GM12878 (cell line): ENCODE results near the gene ZNF215. TPM values are rescaled to one million over a fixed set of nuclear protein-coding genes. Genes with fewer than 3 reads are reported as not detected.

Experiments
- ATAC-seq: fragments of 200-7000 bp; cut with Tn5 transposase; 3 replicates; pipeline ENCODE4 v1.9.1; 2020; ENCODE audit warnings: mild to moderate bottlenecking, moderate library complexity
- BruUV-seq: library from RNA; stranded (reverse); fragments of 400-500 nt; replicated peaks from 2 replicates; lab custom pipeline; 2021; lab: Mats Ljungman, UMichigan
- CTCF ChIA-PET: fragments of 300-600 bp; sonication (Branson Sonifier 250); formaldehyde crosslinking; extraction: SDS; loops from one replicate; lab custom pipeline; 2021; ENCODE audit warnings: inconsistent platforms; lab: Yijun Ruan, JAX
- POLR2A ChIA-PET: fragments of 350-600 bp; formaldehyde crosslinking; extraction: SDS; loops from one replicate; lab custom pipeline; 2021; ENCODE audit warnings: inconsistent platforms; lab: Charles Lee
- RAD21 ChIA-PET: fragments of 300-600 bp; sonication (Branson Sonifier 250); formaldehyde crosslinking; loops from one replicate; lab custom pipeline; 2023; ENCODE audit warnings: antibody characterized with exemption; ENCODE audit not compliant: unreplicated experiment; lab: Charles Lee
- SMC1A ChIA-PET: fragments of 300-600 bp; sonication (Branson Sonifier 250); formaldehyde crosslinking; loops from one replicate; lab custom pipeline; 2023; ENCODE audit not compliant: unreplicated experiment, uncharacterized antibody; lab: Charles Lee
- DNase-seq: peaks from one replicate; pipeline ENCODE4 v3.0.0-alpha.2; 2011; ENCODE audit warnings: low read depth, low spot score
- FAIRE-seq: peaks from 3 replicates; lab custom pipeline; 2011; peaks lifted over from hg19 to GRCh38; lab: Jason Lieb, UNC
- H2AFZ ChIP-seq: 2 replicates; pipeline ENCODE4 v1.6.0; 2011; ENCODE audit warnings: low read depth, low read length, control low read depth; ENCODE audit not compliant: control insufficient read depth
- H3K27ac ChIP-seq: 2 replicates; pipeline ENCODE4 v1.5.1; 2011; ENCODE audit warnings: control low read depth; ENCODE audit not compliant: control insufficient read depth, insufficient read depth
- H3K27me3 ChIP-seq, 2 experiments: replicated peaks in 1 of 2; 2 replicates each; pipeline versions ENCODE4 v1.6.0 to v1.6.1; 2011; ENCODE audit warnings: low read length in 1 of 2; ENCODE audit not compliant: control insufficient read depth in 2 of 2, insufficient read depth in 2 of 2
- H3K36me3 ChIP-seq, 2 experiments: 2 replicates each; pipeline ENCODE4 v1.5.1; 2011; ENCODE audit warnings: low read length in 1 of 2; ENCODE audit not compliant: control insufficient read depth in 2 of 2, insufficient read depth in 2 of 2
- H3K4me1 ChIP-seq: 2 replicates; pipeline ENCODE4 v1.6.1; 2011; ENCODE audit warnings: mild to moderate bottlenecking, low read length, moderate library complexity, mixed read lengths; ENCODE audit not compliant: control insufficient read depth, insufficient read depth
- H3K4me2 ChIP-seq: 2 replicates; pipeline ENCODE4 v1.6.0; 2011; ENCODE audit warnings: control low read depth; ENCODE audit not compliant: control insufficient read depth, insufficient read depth
- H3K4me3 ChIP-seq: fragments of 200-600 bp; sonication (generic); 2 replicates; pipeline ENCODE4 v1.5.1; 2016
- H3K79me2 ChIP-seq: 2 replicates; pipeline ENCODE4 v1.6.0; 2011; ENCODE audit warnings: low read length; ENCODE audit not compliant: control insufficient read depth, insufficient read depth
- H3K9ac ChIP-seq: 2 replicates; pipeline ENCODE4 v1.8.0; 2011; ENCODE audit warnings: low read length, control low read depth, mixed read lengths; ENCODE audit not compliant: control insufficient read depth, insufficient read depth
- H3K9me3 ChIP-seq: replicated peaks from 3 replicates; pipeline ENCODE4 v1.5.1; 2011; ENCODE audit warnings: mild to moderate bottlenecking, low read length; ENCODE audit not compliant: control insufficient read depth, insufficient read depth
- H4K20me1 ChIP-seq: 2 replicates; pipeline ENCODE4 v1.6.0; 2011; ENCODE audit not compliant: control insufficient read depth, insufficient read depth
- BACH1 ChIP-seq: fragments of 450-650 bp; IDR thresholded peaks from 2 replicates; pipeline ENCODE4 v1.6.1; 2017; ENCODE audit warnings: mild to moderate bottlenecking, borderline replicate concordance
- CBFB ChIP-seq: IDR thresholded peaks from 2 replicates; pipeline ENCODE4 v1.6.1; 2016; ENCODE audit warnings: antibody characterized with exemption, low read depth
- DPF2 ChIP-seq: fragments of 450-650 bp; IDR thresholded peaks from 2 replicates; pipeline ENCODE4 v1.6.1; 2017; ENCODE audit warnings: mild to moderate bottlenecking
- EZH2 ChIP-seq: IDR thresholded peaks from 2 replicates; pipeline ENCODE4 v1.6.1; 2012; ENCODE audit warnings: low read depth, mild to moderate bottlenecking, control low read depth, inconsistent platforms, low read length, borderline replicate concordance; ENCODE audit not compliant: control insufficient read depth
- HDAC2 ChIP-seq: fragments of 200-600 bp; sonication (generic); IDR thresholded peaks from 2 replicates; pipeline ENCODE4 v1.6.1; 2017
- JUNB ChIP-seq: IDR thresholded peaks from 2 replicates; pipeline ENCODE4 v1.6.1; 2016; ENCODE audit warnings: antibody characterized with exemption, mild to moderate bottlenecking
- MEF2B ChIP-seq: fragments of 450-650 bp; IDR thresholded peaks from 2 replicates; pipeline ENCODE4 v1.6.1; 2018; ENCODE audit warnings: mild to moderate bottlenecking, moderate library complexity; ENCODE audit not compliant: partially characterized antibody, poor library complexity, severe bottlenecking
- RUNX3 ChIP-seq: IDR thresholded peaks from 2 replicates; pipeline ENCODE4 v1.6.1; 2012; ENCODE audit warnings: low read length, inconsistent platforms
- SMAD5 ChIP-seq: IDR thresholded peaks from 2 replicates; pipeline ENCODE4 v1.6.1; 2016; ENCODE audit warnings: antibody characterized with exemption, low read depth
- ZNF384 ChIP-seq: IDR thresholded peaks from 2 replicates; pipeline ENCODE4 v1.6.1; 2012; ENCODE audit warnings: low read depth, mild to moderate bottlenecking, low read length, improper control_type of control experiment, borderline replicate concordance
- in situ Hi-C: fragments of 300-500 bp; cut with MboI; formaldehyde crosslinking; loops from 9 replicates; pipeline ENCODE4 v1.14.3; 2018; ENCODE audit warnings: mixed read lengths
- intact Hi-C: fragments of 100-400 bp; cut with micrococcal nuclease; formaldehyde crosslinking; loops from one replicate; pipeline ENCODE4 v1.14.2; 2022; ENCODE audit not compliant: unreplicated experiment
- polyA plus RNA-seq, 11 experiments: library from polyadenylated mRNA; depleted of rRNA in 4 of 11; unstranded in 6 of 11; stranded (reverse) in 5 of 11; fragments of >200 nt; fragmentation: Nextera tagmentation in 4 of 11; fragmentation: Illumina TruSeq in 1 of 11; extraction: Ambion mirVana in 4 of 11; extraction: Trizol in 1 of 11; gene quantifications; 1 replicate in 1 of 11; 2 replicates in 10 of 11; pipeline versions ENCODE4 v1.2.1 to v1.2.3, GENCODE V29; 2011 to 2016; ENCODE audit warnings: inconsistent platforms in 2 of 11, missing spikeins in 2 of 11, low read depth in 1 of 11
- total RNA-seq, 4 experiments: library from RNA; depleted of rRNA in 3 of 4; stranded (reverse); fragments of >200 nt in 3 of 4; fragmentation: Illumina TruSeq in 1 of 4; extraction: Trizol in 1 of 4; gene quantifications; 2 replicates each; pipeline versions ENCODE4 v1.2.1 to v1.2.3, GENCODE V29; 2013 to 2021
- TF ChIP-seq, protein P1 (sequence below): IDR thresholded peaks from 2 replicates; pipeline ENCODE4 v1.6.1; 2012; ENCODE audit warnings: low read depth, low read length, improper control_type of control experiment

The ZNF215 gene
- total and polyA plus RNA-seq, 10 of the 15 experiments (the other 5 are each of a cell fraction or from before 2014, with no cell fraction given) = 1.5 to 3.7 (median 2.3) TPM

- Histone ChIP-seq H3K79me2 (no peaks in the 10 kb centered on the region), H3K9ac (no peak overlapping the region), H3K4me3 (no peak overlapping the region), H3K4me1 (no peaks in the 10 kb centered on the region), H2AFZ (no peak overlapping the region), H4K20me1 (no peaks in the 10 kb centered on the region), H3K9me3 (no peaks in the 10 kb centered on the region), H3K4me2 (no peak overlapping the region), H3K27ac (no peak overlapping the region), H3K36me3 (no peaks in the 10 kb centered on the region), H3K27me3 (no peaks in the 10 kb centered on the region)
- SMC1A ChIA-PET = no interaction called here
- RAD21 ChIA-PET = no interaction called here
- CTCF ChIA-PET = interaction anchor here (0.6 kb wide), 1 partner anchor 319 kb away, joined by 3 read pairs; no protein-coding TSS in a partner anchor
- ATAC-seq (peak; percentile 98), FAIRE-seq (no peak), DNase-seq (peak; percentile 12)
- no TSS peak for BruUV-seq
- intact Hi-C loops = no loop called here
- in situ Hi-C loops = no loop called here
- TF ChIP-seq, protein P1, sequence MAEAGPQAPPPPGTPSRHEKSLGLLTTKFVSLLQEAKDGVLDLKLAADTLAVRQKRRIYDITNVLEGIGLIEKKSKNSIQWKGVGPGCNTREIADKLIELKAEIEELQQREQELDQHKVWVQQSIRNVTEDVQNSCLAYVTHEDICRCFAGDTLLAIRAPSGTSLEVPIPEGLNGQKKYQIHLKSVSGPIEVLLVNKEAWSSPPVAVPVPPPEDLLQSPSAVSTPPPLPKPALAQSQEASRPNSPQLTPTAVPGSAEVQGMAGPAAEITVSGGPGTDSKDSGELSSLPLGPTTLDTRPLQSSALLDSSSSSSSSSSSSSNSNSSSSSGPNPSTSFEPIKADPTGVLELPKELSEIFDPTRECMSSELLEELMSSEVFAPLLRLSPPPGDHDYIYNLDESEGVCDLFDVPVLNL = no peak
- no peak for TF ChIP-seq SMAD5
- no peak for TF ChIP-seq DPF2
- TF ChIP-seq HDAC2 = no peak
- TF ChIP-seq JUNB = 0 out of 2 replicates have a peak, but pooled peaks have one; percentile 21
- peak; percentile 54 for TF ChIP-seq RUNX3
- no peak for TF ChIP-seq BACH1
- TF ChIP-seq ZNF384 = no peak
- peak; percentile 21 for TF ChIP-seq MEF2B
- no peak for TF ChIP-seq CBFB
- TF ChIP-seq EZH2 = no peak
- POLR2A ChIA-PET = no interaction called here
Measured at GRCh38 chr11:6895010-6895409, 31.2 kb upstream of the ZNF215 start.
